GM18907 (cell line): Measurements from ENCODE around the gene IDH3A.

Experiments
- ATAC-seq: cut with Tn5 transposase; IDR thresholded peaks from one replicate; pipeline ENCODE4 v1.9.1; 2021; ENCODE audit warnings: mild to moderate bottlenecking, moderate library complexity; ENCODE audit not compliant: unreplicated experiment

IDH3A gene

GRCh38 chr15:78164010-78164409 is 14.8 kb downstream of the IDH3A start:
- no peak for ATAC-seq

- peak; percentile 71 for ATAC-seq
These were observed 18.2 kb downstream of the IDH3A start for GRCh38 chr15:78167227-78167888.

- ATAC-seq = no peak
These were observed 19.4 kb downstream of the IDH3A start for GRCh38 chr15:78168608-78169007.

- ATAC-seq = peak; percentile 60
These were observed 21.9 kb downstream of the IDH3A start for GRCh38 chr15:78170848-78171773.

- ATAC-seq = no peak
These were observed 22.8 kb downstream of the IDH3A start for GRCh38 chr15:78171864-78172472.

GRCh38 chr15:78174401-78174800 is 25.2 kb downstream of the IDH3A start:
- ATAC-seq = no peak

- ATAC-seq = no peak
These were observed 26.2 kb downstream of the IDH3A start for GRCh38 chr15:78175330-78175729.

- ATAC-seq = no peak
These were observed 28.3 kb downstream of the IDH3A start for GRCh38 chr15:78177447-78177873.

- no peak for ATAC-seq
These were observed 28.9 kb downstream of the IDH3A start for GRCh38 chr15:78178064-78178463.

GRCh38 chr15:78179286-78179840 is 30.2 kb downstream of the IDH3A start:
- no peak for ATAC-seq

GRCh38 chr15:78179906-78180305 is 30.7 kb downstream of the IDH3A start:
- no peak for ATAC-seq

- ATAC-seq = no peak
These were observed 33.2 kb downstream of the IDH3A start for GRCh38 chr15:78182336-78182700.

- no peak for ATAC-seq
These were observed 33.7 kb downstream of the IDH3A start for GRCh38 chr15:78182821-78183220.

- ATAC-seq = no peak
These were observed 43.8 kb downstream of the IDH3A start for GRCh38 chr15:78192826-78193594.

- ATAC-seq = no peak
These were observed 44.8 kb downstream of the IDH3A start for GRCh38 chr15:78193731-78194567.

- ATAC-seq = no peak
These were observed 45.4 kb downstream of the IDH3A start for GRCh38 chr15:78194568-78194925.

- no peak for ATAC-seq
These were observed 46.6 kb downstream of the IDH3A start for GRCh38 chr15:78195735-78196201.

GRCh38 chr15:78197632-78198031 is 48.5 kb downstream of the IDH3A start:
- ATAC-seq = no peak

GRCh38 chr15:78200276-78200930 is 51.2 kb downstream of the IDH3A start:
- ATAC-seq = no peak
